Urinary bladder (tissue), 4 donors: ENCODE results near the gene OAS1. TPM values are rescaled to one million over a fixed set of nuclear protein-coding genes. Genes with fewer than 3 reads are reported as not detected.
"Not testable (repeated sequence)": the region's sequence is repeated elsewhere in the genome, so short reads cannot be mapped to it uniquely, and the experiment has no call there.

Source experiments
- DNase-seq: peaks from one replicate; pipeline ENCODE4 v3.0.0-alpha.2; 2015; ENCODE audit errors: extremely low spot score
- H3K27ac ChIP-seq: one replicate; pipeline ENCODE4 v1.5.1; 2013; ENCODE audit warnings: low read depth, mild to moderate bottlenecking, moderate library complexity
- H3K36me3 ChIP-seq: one replicate; pipeline ENCODE4 v1.6.1; 2013; ENCODE audit warnings: mild to moderate bottlenecking, moderate library complexity; ENCODE audit not compliant: insufficient read depth
- H3K4me1 ChIP-seq: one replicate; pipeline ENCODE4 v1.6.1; 2013; ENCODE audit warnings: mild to moderate bottlenecking, moderate library complexity; ENCODE audit not compliant: insufficient read depth
- H3K4me3 ChIP-seq: one replicate; pipeline ENCODE4 v1.5.1; 2013; ENCODE audit warnings: low read depth, low read length
- WGBS: extraction: QIAGEN DNeasy Blood & Tissue Kit; methylation state at CpG from one replicate; pipeline ENCODE4 v1.1.7; 2013; 5-methylcytosine and 5-hydroxymethylcytosine counted together
- polyA plus RNA-seq: library from polyadenylated mRNA; stranded (reverse); fragments of 200-250 nt; gene quantifications from one replicate; pipeline ENCODE4 v1.2.3, GENCODE V29; 2013
- total RNA-seq: library from RNA; depleted of rRNA; stranded (reverse); fragments of >200 nt; gene quantifications from one replicate; pipeline ENCODE4 v1.2.3, GENCODE V29; 2014
- donor health status: healthy with polysubstance abuse.
- donor health status: healthy.

Gene OAS1
- total and polyA plus RNA-seq, 2 donors = 20.8 to 28.9 TPM

DNA sequence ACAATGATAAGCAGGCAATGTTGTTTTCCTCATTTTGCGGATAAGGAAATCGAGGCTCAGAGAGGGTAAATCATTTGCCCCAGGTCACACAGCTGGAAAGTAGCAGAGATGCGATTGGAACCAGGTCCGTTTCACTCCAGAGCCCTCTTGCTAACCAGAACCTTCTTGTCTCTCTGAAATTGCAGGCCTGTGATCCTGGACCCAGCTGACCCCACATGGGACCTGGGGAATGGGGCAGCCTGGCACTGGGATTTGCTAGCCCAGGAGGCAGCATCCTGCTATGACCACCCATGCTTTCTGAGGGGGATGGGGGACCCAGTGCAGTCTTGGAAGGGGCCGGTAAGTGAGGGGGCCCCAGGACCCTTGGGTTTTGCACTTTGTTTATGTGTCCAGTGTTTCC, 41.0 kb downstream of the OAS1 start:
- no peaks in the 10 kb centered on the region for H3K36me3 ChIP-seq

DNA sequence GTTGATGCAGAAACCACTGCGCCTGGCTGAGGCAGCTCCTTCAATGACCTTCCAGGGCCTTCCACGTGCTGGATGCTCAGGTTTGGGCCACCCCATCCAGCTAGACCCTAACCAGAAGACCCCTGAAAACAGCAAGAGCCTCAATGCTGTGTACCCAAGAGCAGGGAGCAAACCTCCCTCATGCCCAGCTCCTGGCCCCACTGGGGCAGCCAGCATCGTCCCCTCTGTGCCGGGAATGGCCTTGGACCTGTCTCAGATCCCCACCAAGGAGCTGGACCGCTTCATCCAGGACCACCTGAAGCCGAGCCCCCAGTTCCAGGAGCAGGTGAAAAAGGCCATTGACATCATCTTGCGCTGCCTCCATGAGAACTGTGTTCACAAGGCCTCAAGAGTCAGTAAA, 42.0 kb downstream of the OAS1 start:
- DNase-seq = no peak
- Histone ChIP-seq H3K4me3 (no peak overlapping the region), H3K27ac (no peak overlapping the region), H3K4me1 (no peaks in the 10 kb centered on the region), H3K36me3 (no peaks in the 10 kb centered on the region)
- WGBS = 92% methylated on average over 7 of the region's 7 CpGs

More for the DNA sequence above, 41.0 kb downstream of the OAS1 start:
- WGBS = 95% methylated on average over 5 of the region's 5 CpGs
- H3K27ac ChIP-seq = no peak overlapping the region
- H3K4me3 ChIP-seq = no peak overlapping the region
- no peaks in the 10 kb centered on the region for H3K4me1 ChIP-seq
- no peak for DNase-seq

DNA sequence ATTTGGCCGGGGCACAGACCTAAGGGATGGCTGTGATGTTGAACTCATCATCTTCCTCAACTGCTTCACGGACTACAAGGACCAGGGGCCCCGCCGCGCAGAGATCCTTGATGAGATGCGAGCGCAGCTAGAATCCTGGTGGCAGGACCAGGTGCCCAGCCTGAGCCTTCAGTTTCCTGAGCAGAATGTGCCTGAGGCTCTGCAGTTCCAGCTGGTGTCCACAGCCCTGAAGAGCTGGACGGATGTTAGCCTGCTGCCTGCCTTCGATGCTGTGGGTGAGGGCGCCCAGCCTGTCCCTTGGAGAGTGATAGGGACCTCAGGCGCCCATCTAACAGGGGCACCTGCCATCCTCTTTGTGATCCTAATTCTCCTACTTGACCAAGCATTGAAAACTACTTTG, 43.9 kb downstream of the OAS1 start:
- no peaks in the 10 kb centered on the region for H3K4me1 ChIP-seq
- H3K4me3 ChIP-seq = no peak overlapping the region
- WGBS = 89% methylated on average over 11 of the region's 11 CpGs
- no peak overlapping the region for H3K27ac ChIP-seq
- DNase-seq = no peak
- no peaks in the 10 kb centered on the region for H3K36me3 ChIP-seq

DNA sequence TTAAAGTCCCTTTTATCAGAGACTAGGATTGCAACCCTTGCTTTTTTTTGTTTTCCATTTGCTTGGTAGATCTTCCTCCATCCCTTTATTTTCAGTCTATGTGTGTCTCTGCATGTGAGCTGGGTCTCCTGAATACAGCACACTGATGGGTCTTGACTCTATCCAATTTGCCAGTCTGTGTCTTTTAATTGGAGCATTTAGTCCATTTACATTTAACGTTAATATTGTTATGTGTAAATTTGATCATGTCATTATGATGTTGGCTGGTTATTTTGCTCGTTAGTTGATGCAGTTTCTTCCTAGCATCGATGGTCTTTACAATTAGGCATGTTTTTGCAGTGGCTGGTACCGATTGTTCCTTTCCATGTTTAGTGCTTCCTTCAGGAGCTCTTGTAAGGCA, 50.4 kb downstream of the OAS1 start:
- not testable (repeated sequence) for DNase-seq, H3K36me3 ChIP-seq, H3K27ac ChIP-seq, H3K4me3 ChIP-seq, H3K4me1 ChIP-seq
- 88% methylated on average over 4 of the region's 4 CpGs for WGBS

DNA sequence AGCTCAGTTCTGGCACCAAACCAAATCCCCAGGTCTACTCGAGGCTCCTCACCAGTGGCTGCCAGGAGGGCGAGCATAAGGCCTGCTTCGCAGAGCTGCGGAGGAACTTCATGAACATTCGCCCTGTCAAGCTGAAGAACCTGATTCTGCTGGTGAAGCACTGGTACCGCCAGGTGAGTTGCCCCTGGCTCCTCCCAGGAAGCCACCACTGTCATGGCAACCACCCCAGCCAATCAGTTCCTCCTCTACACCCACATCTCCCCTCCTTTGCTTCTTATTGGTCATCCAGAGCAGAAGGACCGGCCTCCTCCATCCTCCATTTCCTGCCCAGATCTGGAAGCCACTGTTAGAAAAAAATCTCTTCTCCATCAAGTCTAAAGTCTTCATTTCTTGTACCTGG, 54.3 kb downstream of the OAS1 start:
- WGBS = 83% methylated on average over 7 of the region's 7 CpGs
- DNase-seq = no peak
- Histone ChIP-seq H3K4me1 (no peaks in the 10 kb centered on the region), H3K36me3 (no peaks in the 10 kb centered on the region), H3K4me3 (no peak overlapping the region), H3K27ac (no peak overlapping the region)

DNA sequence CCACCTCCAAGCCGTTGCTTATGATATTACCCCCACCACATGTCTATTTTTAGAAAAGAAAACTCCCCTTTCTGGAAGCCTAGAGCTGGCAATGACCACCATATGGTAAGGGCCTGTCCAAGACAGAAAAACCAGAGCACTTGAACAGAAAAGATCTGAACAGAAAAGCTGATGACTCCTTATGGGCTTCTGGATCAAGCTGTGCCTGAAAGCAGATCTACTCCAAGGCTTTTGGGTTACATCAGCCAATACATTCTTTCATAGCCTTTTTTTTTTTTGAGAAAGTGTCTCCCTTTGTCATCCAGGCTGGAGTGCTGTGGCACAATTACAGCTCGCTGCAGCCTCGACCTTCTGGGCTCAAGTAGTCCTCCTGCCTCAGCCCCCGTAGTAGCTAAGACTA, 54.8 kb downstream of the OAS1 start:
- no peak overlapping the region for H3K27ac ChIP-seq
- 86% methylated on average over 4 of the region's 4 CpGs for WGBS
- DNase-seq = no peak
- H3K36me3 ChIP-seq = no peaks in the 10 kb centered on the region
- no peaks in the 10 kb centered on the region for H3K4me1 ChIP-seq
- H3K4me3 ChIP-seq = no peak overlapping the region

DNA sequence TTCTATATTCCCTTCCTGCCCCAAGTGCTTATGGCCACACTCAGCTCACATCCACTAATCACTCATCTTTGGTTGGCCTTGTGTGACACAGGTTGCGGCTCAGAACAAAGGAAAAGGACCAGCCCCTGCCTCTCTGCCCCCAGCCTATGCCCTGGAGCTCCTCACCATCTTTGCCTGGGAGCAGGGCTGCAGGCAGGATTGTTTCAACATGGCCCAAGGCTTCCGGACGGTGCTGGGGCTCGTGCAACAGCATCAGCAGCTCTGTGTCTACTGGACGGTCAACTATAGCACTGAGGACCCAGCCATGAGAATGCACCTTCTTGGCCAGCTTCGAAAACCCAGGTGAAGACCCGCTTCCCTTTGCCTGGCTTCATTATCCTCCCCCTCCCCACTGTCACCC, 55.8 kb downstream of the OAS1 start:
- WGBS = 95% methylated on average over 7 of the region's 7 CpGs
- no peak overlapping the region for H3K27ac ChIP-seq
- DNase-seq = no peak
- no peak overlapping the region for H3K4me3 ChIP-seq
- no peaks in the 10 kb centered on the region for H3K4me1 ChIP-seq
- no peaks in the 10 kb centered on the region for H3K36me3 ChIP-seq

DNA sequence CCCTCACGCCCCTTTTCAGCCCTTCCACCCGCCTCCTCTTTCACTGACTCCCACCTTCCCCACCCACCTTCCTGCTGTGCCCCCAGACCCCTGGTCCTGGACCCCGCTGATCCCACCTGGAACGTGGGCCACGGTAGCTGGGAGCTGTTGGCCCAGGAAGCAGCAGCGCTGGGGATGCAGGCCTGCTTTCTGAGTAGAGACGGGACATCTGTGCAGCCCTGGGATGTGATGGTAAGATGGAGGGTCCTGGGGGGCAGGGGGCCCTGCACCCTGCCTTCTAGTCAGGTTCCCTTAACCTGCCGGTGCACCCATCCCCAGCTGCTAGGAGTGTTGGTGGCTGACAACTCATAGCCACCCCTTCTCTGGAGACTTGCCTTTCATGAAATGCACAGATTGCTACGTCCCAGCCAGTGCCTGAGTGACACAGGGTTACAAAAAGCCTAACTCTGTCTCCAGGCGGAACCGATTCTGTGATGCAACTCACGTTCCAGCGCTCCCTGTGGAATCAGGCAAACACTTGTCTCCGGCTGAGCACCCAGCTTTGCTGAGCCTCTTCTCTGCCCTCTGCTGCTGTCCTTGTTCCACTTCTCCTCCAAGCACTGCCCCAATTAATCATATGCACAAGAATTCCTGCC, 56.6 kb downstream of the OAS1 start:
- Histone ChIP-seq H3K4me3 (no peak overlapping the region), H3K4me1 (no peaks in the 10 kb centered on the region), H3K27ac (no peak overlapping the region), H3K36me3 (no peaks in the 10 kb centered on the region)
- DNase-seq = no peak
- 91% methylated on average over 14 of the region's 14 CpGs for WGBS

DNA sequence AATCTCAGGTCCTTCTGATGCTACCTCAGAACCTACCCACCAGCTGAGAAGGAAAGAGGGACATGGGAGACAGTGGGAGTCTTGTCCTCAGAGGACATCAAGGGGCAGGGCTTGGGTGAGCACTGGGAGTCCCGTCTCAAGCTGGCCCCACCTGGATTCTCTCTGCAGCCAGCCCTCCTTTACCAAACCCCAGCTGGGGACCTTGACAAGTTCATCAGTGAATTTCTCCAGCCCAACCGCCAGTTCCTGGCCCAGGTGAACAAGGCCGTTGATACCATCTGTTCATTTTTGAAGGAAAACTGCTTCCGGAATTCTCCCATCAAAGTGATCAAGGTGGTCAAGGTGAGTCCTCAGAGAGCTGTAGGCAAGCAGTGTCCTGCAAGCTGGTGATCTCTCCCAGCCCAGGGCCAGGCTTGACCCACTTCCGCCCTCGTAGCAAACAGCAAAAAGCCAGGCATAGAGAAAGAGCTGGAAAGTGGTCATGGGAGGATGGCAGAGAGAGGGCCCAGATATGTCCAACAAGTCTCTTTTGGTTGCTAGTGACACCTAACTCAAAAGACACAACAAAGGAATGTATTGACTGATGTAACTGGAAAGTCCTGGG, 57.4 kb downstream of the OAS1 start:
- H3K36me3 ChIP-seq = no peaks in the 10 kb centered on the region
- no peaks in the 10 kb centered on the region for H3K4me1 ChIP-seq
- 95% methylated on average over 6 of the region's 6 CpGs for whole genome bisulfite sequencing
- H3K4me3 ChIP-seq = no peak overlapping the region
- no peak for DNase-seq
- H3K27ac ChIP-seq = no peak overlapping the region

DNA sequence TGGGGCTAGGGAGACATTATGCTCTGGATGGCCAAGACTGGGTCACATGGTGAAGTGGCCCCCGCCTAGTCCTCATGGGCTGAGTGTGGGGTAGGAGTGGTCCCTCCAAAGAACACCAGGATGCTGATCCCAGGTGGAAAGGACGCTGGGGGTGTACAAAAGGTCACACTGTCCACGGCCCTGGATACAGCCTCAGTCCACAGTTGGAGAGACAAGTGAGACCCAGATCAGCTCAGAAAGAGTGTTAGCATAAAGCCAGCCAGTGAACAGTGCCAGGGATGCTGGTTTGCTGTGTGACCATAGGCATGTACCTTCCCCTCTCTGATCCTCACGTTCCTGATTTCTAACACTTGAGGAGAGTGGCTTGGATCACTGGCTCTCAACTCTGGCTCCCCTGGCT, 58.2 kb downstream of the OAS1 start:
- no peak overlapping the region for H3K27ac ChIP-seq
- H3K4me3 ChIP-seq = no peak overlapping the region
- H3K4me1 ChIP-seq = no peaks in the 10 kb centered on the region
- DNase-seq = no peak
- no peaks in the 10 kb centered on the region for H3K36me3 ChIP-seq
- 88% methylated on average over 4 of the region's 4 CpGs for WGBS

DNA sequence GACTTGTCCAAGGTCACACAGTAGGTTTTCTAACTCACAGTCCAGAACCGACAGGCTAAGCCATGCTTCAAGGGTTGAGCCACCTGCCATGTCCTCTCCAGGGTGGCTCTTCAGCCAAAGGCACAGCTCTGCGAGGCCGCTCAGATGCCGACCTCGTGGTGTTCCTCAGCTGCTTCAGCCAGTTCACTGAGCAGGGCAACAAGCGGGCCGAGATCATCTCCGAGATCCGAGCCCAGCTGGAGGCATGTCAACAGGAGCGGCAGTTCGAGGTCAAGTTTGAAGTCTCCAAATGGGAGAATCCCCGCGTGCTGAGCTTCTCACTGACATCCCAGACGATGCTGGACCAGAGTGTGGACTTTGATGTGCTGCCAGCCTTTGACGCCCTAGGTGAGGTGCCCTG, 58.9 kb downstream of the OAS1 start:
- DNase-seq = no peak
- Histone ChIP-seq H3K4me1 (no peaks in the 10 kb centered on the region), H3K27ac (no peak overlapping the region), H3K4me3 (no peak overlapping the region), H3K36me3 (no peaks in the 10 kb centered on the region)
- WGBS = 89% methylated on average over 15 of the region's 15 CpGs

DNA sequence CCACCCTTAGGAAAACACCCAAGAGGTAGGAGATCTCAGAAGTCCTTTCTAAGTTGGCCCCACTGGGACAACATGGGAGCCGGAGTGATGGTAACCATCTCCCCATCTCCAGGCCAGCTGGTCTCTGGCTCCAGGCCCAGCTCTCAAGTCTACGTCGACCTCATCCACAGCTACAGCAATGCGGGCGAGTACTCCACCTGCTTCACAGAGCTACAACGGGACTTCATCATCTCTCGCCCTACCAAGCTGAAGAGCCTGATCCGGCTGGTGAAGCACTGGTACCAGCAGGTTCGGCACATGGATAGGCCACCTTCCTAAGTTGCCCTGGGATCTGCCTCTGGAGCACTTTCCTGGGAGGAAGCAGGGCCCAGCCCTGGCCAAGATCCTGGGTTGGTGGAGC, 60.5 kb downstream of the OAS1 start:
- no peak overlapping the region for H3K27ac ChIP-seq
- H3K36me3 ChIP-seq = no peaks in the 10 kb centered on the region
- 91% methylated on average over 9 of the region's 9 CpGs for WGBS
- DNase-seq = no peak
- H3K4me1 ChIP-seq = no peaks in the 10 kb centered on the region
- no peak overlapping the region for H3K4me3 ChIP-seq

DNA sequence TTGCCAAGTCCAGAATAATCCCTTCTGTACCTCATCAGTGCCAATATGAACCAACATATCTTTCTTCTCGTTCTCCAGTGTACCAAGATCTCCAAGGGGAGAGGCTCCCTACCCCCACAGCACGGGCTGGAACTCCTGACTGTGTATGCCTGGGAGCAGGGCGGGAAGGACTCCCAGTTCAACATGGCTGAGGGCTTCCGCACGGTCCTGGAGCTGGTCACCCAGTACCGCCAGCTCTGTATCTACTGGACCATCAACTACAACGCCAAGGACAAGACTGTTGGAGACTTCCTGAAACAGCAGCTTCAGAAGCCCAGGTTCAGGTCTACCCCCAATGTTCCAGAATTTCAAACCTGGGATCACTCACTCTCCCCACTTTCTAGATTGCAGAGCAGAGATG, 61.1 kb downstream of the OAS1 start:
- Histone ChIP-seq H3K4me1 (no peaks in the 10 kb centered on the region), H3K27ac (no peak overlapping the region), H3K36me3 (no peaks in the 10 kb centered on the region), H3K4me3 (no peak overlapping the region)
- DNase-seq = no peak
- WGBS = 91% methylated on average over 7 of the region's 7 CpGs
